Glomerular visceral epithelial cell (primary cell): ENCODE measurements around the gene RPA1.
A peak's percentile ranks its signal among the peaks of the same experiment; 100 is the strongest.

Source experiments
- DNase-seq: peaks from one replicate; pipeline ENCODE4 v3.0.0-alpha.2; 2016; ENCODE audit errors: extremely low spot score

Gene RPA1

GRCh38 chr17:1908699-1909309 is 79.0 kb downstream of the RPA1 start:
- DNase-seq = peak; percentile 65

- no peak for DNase-seq
Measured at GRCh38 chr17:1909985-1910384, 80.2 kb downstream of the RPA1 start.

GRCh38 chr17:1912146-1912545 is 82.3 kb downstream of the RPA1 start:
- no peak for DNase-seq

GRCh38 chr17:1913702-1914101 is 83.9 kb downstream of the RPA1 start:
- no peak for DNase-seq

- DNase-seq = no peak
Measured at GRCh38 chr17:1914661-1915083, 84.9 kb downstream of the RPA1 start.

GRCh38 chr17:1915889-1916288 is 86.1 kb downstream of the RPA1 start:
- DNase-seq = no peak

GRCh38 chr17:1916316-1916715 is 86.5 kb downstream of the RPA1 start:
- no peak for DNase-seq

- DNase-seq = no peak
Measured at GRCh38 chr17:1916963-1917715, 87.3 kb downstream of the RPA1 start.

- DNase-seq = no peak
Measured at GRCh38 chr17:1918346-1919162, 88.7 kb downstream of the RPA1 start.

GRCh38 chr17:1919201-1919600 is 89.4 kb downstream of the RPA1 start:
- no peak for DNase-seq

GRCh38 chr17:1920948-1921351 is 91.1 kb downstream of the RPA1 start:
- no peak for DNase-seq

GRCh38 chr17:1928976-1929375 is 99.2 kb downstream of the RPA1 start:
- no peak for DNase-seq

GRCh38 chr17:1930337-1930645 is 100.5 kb downstream of the RPA1 start:
- no peak for DNase-seq

- DNase-seq = peak; percentile 8
Measured at GRCh38 chr17:1931844-1932579, 102.2 kb downstream of the RPA1 start.

- no peak for DNase-seq
Measured at GRCh38 chr17:1933875-1934715, 104.3 kb downstream of the RPA1 start.

GRCh38 chr17:1934901-1935300 is 105.1 kb downstream of the RPA1 start:
- no peak for DNase-seq

- DNase-seq = no peak
Measured at GRCh38 chr17:1936766-1937165, 107.0 kb downstream of the RPA1 start.

- no peak for DNase-seq
Measured at GRCh38 chr17:1937461-1937860, 107.7 kb downstream of the RPA1 start.

GRCh38 chr17:1939981-1940809 is 110.4 kb downstream of the RPA1 start:
- no peak for DNase-seq

GRCh38 chr17:1940810-1941185 is 111.0 kb downstream of the RPA1 start:
- DNase-seq = no peak
